ENCODE data around the gene FKBP8.

The FKBP8 gene

GRCh38 chr19:18501351-18501750 is 42.0 kb downstream of the FKBP8 start:
- DNase-seq = no peak

- no peak for DNase-seq
These were observed 42.6 kb downstream of the FKBP8 start for GRCh38 chr19:18500799-18501198.

- no peak for DNase-seq
These were observed 43.0 kb downstream of the FKBP8 start for GRCh38 chr19:18500376-18500775.

- no peak for DNase-seq
These were observed 44.2 kb downstream of the FKBP8 start for GRCh38 chr19:18499055-18499775.

GRCh38 chr19:18496980-18497256 is 46.5 kb downstream of the FKBP8 start:
- no peak for DNase-seq

- DNase-seq = no peak
These were observed 47.0 kb downstream of the FKBP8 start for GRCh38 chr19:18496167-18496979.

GRCh38 chr19:18495204-18495911 is 48.0 kb downstream of the FKBP8 start:
- DNase-seq = no peak

- DNase-seq = no peak
These were observed 49.1 kb downstream of the FKBP8 start for GRCh38 chr19:18494267-18494607.

GRCh38 chr19:18493440-18494266 is 49.7 kb downstream of the FKBP8 start:
- no peak for DNase-seq

GRCh38 chr19:18491995-18492953 is 51.1 kb downstream of the FKBP8 start:
- DNase-seq = no peak

GRCh38 chr19:18490728-18491127 is 52.6 kb downstream of the FKBP8 start:
- DNase-seq = no peak

GRCh38 chr19:18489627-18490184 is 53.7 kb downstream of the FKBP8 start:
- no peak for DNase-seq

- no peak for DNase-seq
These were observed 54.3 kb downstream of the FKBP8 start for GRCh38 chr19:18488838-18489626.

GRCh38 chr19:18488403-18488723 is 55.0 kb downstream of the FKBP8 start:
- no peak for DNase-seq

- no peak for DNase-seq
These were observed 55.6 kb downstream of the FKBP8 start for GRCh38 chr19:18487576-18488402.

- no peak for DNase-seq
These were observed 56.6 kb downstream of the FKBP8 start for GRCh38 chr19:18486746-18487145.

GRCh38 chr19:18484992-18485391 is 58.4 kb downstream of the FKBP8 start:
- DNase-seq = no peak

GRCh38 chr19:18483119-18483890 is 60.1 kb downstream of the FKBP8 start:
- DNase-seq = no peak
